Neural cell (in vitro differentiated cells): Measurements from ENCODE around the gene MANBA.

Source experiments
- CTCF ChIP-seq: fragments of 450-650 bp; IDR thresholded peaks from 2 replicates; pipeline ENCODE4 v1.5.1; 2014; ENCODE audit warnings: antibody characterized with exemption, mild to moderate bottlenecking, moderate library complexity; ENCODE audit not compliant: poor library complexity, severe bottlenecking
- EP300 ChIP-seq: fragments of 450-650 bp; conservative IDR thresholded peaks from 2 replicates; pipeline ENCODE4 v1.6.1; 2014; ENCODE audit warnings: antibody characterized with exemption, mild to moderate bottlenecking, moderate library complexity; ENCODE audit not compliant: poor library complexity, severe bottlenecking
- EZH2 ChIP-seq: fragments of 200-600, 300-800 bp; shearing (Covaris generic), sonication (generic); IDR thresholded peaks from 2 replicates; pipeline ENCODE4 v1.6.1; 2014; ENCODE audit warnings: antibody characterized with exemption, low read length, borderline replicate concordance, mild to moderate bottlenecking; ENCODE audit not compliant: insufficient read depth, poor library complexity, severe bottlenecking
- POLR2AphosphoS5 ChIP-seq: IDR thresholded peaks from 2 replicates; pipeline ENCODE4 v1.6.1; 2012
- RAD21 ChIP-seq: fragments of 450-650 bp; conservative IDR thresholded peaks from 2 replicates; pipeline ENCODE4 v1.6.1; 2014; ENCODE audit warnings: antibody characterized with exemption, mild to moderate bottlenecking, moderate library complexity
- TAF1 ChIP-seq: IDR thresholded peaks from 2 replicates; pipeline ENCODE4 v1.6.1; 2012; ENCODE audit warnings: low read depth

- TF ChIP-seq POLR2AphosphoS5: no peak
- TF ChIP-seq CTCF: peak; percentile 94
- TF ChIP-seq RAD21: peak; percentile 97
- no peak for TF ChIP-seq EP300
- no peak for TF ChIP-seq EZH2
- TF ChIP-seq TAF1: no peak
Measured at GRCh38 chr4:102620697-102621497, 139.9 kb downstream of the MANBA start.
